ENCODE data around the gene WDR88. TPM values are rescaled to one million over a fixed set of nuclear protein-coding genes. Genes with fewer than 3 reads are reported as not detected.
"Not testable (repeated sequence)": the region's sequence is repeated elsewhere in the genome, so short reads cannot be mapped to it uniquely, and the experiment has no call there.

The WDR88 gene
- total RNA-seq, 2 experiments from 2014 or later: not detected

GRCh38 chr19:33204136-33204973 is 72.4 kb downstream of the WDR88 start:
- Mint-ChIP-seq H3K4me1 (ENCODE audit: low read depth) (no peaks in the 10 kb centered on the region), H3K4me3 (no peak overlapping the region), H3K27ac (no peak overlapping the region), H3K9me3 (no peaks in the 10 kb centered on the region), H3K27me3 (ENCODE audit: low read depth) (no peaks in the 10 kb centered on the region), H3K36me3 (ENCODE audit: low read depth) (no peaks in the 10 kb centered on the region)
- no peak for DNase-seq
- intact Hi-C loops (cut with micrococcal nuclease): no loop called here
- CTCF ChIA-PET: no interaction called here

GRCh38 chr19:33205110-33205509 is 73.2 kb downstream of the WDR88 start:
- Mint-ChIP-seq H3K4me1 (ENCODE audit: low read depth) (no peaks in the 10 kb centered on the region), H3K27me3 (ENCODE audit: low read depth) (no peaks in the 10 kb centered on the region), H3K27ac (no peak overlapping the region), H3K9me3 (no peaks in the 10 kb centered on the region), H3K36me3 (ENCODE audit: low read depth) (no peaks in the 10 kb centered on the region), H3K4me3 (no peak overlapping the region)
- intact Hi-C loops (cut with micrococcal nuclease): no loop called here
- CTCF ChIA-PET: no interaction called here
- no peak for DNase-seq

GRCh38 chr19:33205531-33206260 is 73.8 kb downstream of the WDR88 start:
- H3K9me3 Mint-ChIP-seq: no peaks in the 10 kb centered on the region
- no peak overlapping the region for H3K4me3 Mint-ChIP-seq
- no peaks in the 10 kb centered on the region for H3K36me3 Mint-ChIP-seq (ENCODE audit: low read depth)
- intact Hi-C loops (cut with micrococcal nuclease): no loop called here
- H3K27me3 Mint-ChIP-seq (ENCODE audit: low read depth): no peaks in the 10 kb centered on the region
- no peaks in the 10 kb centered on the region for H3K4me1 Mint-ChIP-seq (ENCODE audit: low read depth)
- no peak overlapping the region for H3K27ac Mint-ChIP-seq
- no peak for DNase-seq
- CTCF ChIA-PET: no interaction called here

- CTCF ChIA-PET: no interaction called here
- Mint-ChIP-seq H3K4me1 (ENCODE audit: low read depth) (no peaks in the 10 kb centered on the region), H3K27me3 (ENCODE audit: low read depth) (no peaks in the 10 kb centered on the region), H3K9me3 (no peaks in the 10 kb centered on the region), H3K36me3 (ENCODE audit: low read depth) (no peaks in the 10 kb centered on the region), H3K27ac (no peak overlapping the region), H3K4me3 (no peak overlapping the region)
- no peak for DNase-seq
- intact Hi-C loops (cut with micrococcal nuclease): no loop called here
Observed at GRCh38 chr19:33206261-33207039, 74.5 kb downstream of the WDR88 start.

- H3K4me1 Mint-ChIP-seq (ENCODE audit: low read depth): no peaks in the 10 kb centered on the region
- H3K27ac Mint-ChIP-seq: no peak overlapping the region
- no peaks in the 10 kb centered on the region for H3K36me3 Mint-ChIP-seq (ENCODE audit: low read depth)
- DNase-seq: no peak
- H3K27me3 Mint-ChIP-seq (ENCODE audit: low read depth): no peaks in the 10 kb centered on the region
- no peaks in the 10 kb centered on the region for H3K9me3 Mint-ChIP-seq
- intact Hi-C loops (cut with micrococcal nuclease): no loop called here
- CTCF ChIA-PET: no interaction called here
- H3K4me3 Mint-ChIP-seq: no peak overlapping the region
Observed at GRCh38 chr19:33207040-33207620, 75.2 kb downstream of the WDR88 start.

- no peak for DNase-seq
- CTCF ChIA-PET: no interaction called here
- Mint-ChIP-seq H3K27me3 (ENCODE audit: low read depth) (no peaks in the 10 kb centered on the region), H3K36me3 (ENCODE audit: low read depth) (no peaks in the 10 kb centered on the region), H3K27ac (no peak overlapping the region), H3K9me3 (no peaks in the 10 kb centered on the region), H3K4me3 (no peak overlapping the region), H3K4me1 (ENCODE audit: low read depth) (no peaks in the 10 kb centered on the region)
- intact Hi-C loops (cut with micrococcal nuclease): no loop called here
Observed at GRCh38 chr19:33207903-33208302, 76.0 kb downstream of the WDR88 start.

- no peak for DNase-seq
- Mint-ChIP-seq H3K27ac (no peak overlapping the region), H3K4me3 (no peak overlapping the region), H3K36me3 (ENCODE audit: low read depth) (no peaks in the 10 kb centered on the region), H3K9me3 (no peaks in the 10 kb centered on the region), H3K27me3 (ENCODE audit: low read depth) (no peaks in the 10 kb centered on the region), H3K4me1 (ENCODE audit: low read depth) (no peaks in the 10 kb centered on the region)
- CTCF ChIA-PET: no interaction called here
- intact Hi-C loops (cut with micrococcal nuclease): no loop called here
Observed at GRCh38 chr19:33208371-33208895, 76.5 kb downstream of the WDR88 start.

GRCh38 chr19:33208904-33209849 is 77.3 kb downstream of the WDR88 start:
- H3K4me1 Mint-ChIP-seq (ENCODE audit: low read depth): no peaks in the 10 kb centered on the region
- no peak overlapping the region for H3K4me3 Mint-ChIP-seq
- no peaks in the 10 kb centered on the region for H3K27me3 Mint-ChIP-seq (ENCODE audit: low read depth)
- no peaks in the 10 kb centered on the region for H3K9me3 Mint-ChIP-seq
- CTCF ChIA-PET: no interaction called here
- no peak for DNase-seq
- H3K27ac Mint-ChIP-seq: no peak overlapping the region
- H3K36me3 Mint-ChIP-seq (ENCODE audit: low read depth): no peaks in the 10 kb centered on the region
- intact Hi-C loops (cut with micrococcal nuclease): no loop called here

GRCh38 chr19:33209850-33210230 is 77.9 kb downstream of the WDR88 start:
- H3K4me1 Mint-ChIP-seq (ENCODE audit: low read depth); CTCF ChIA-PET; H3K4me3 Mint-ChIP-seq; DNase-seq; H3K27me3 Mint-ChIP-seq (ENCODE audit: low read depth); H3K36me3 Mint-ChIP-seq (ENCODE audit: low read depth); intact Hi-C loops (cut with micrococcal nuclease); H3K9me3 Mint-ChIP-seq; H3K27ac Mint-ChIP-seq: not testable (repeated sequence)

- Mint-ChIP-seq H3K9me3 (no peaks in the 10 kb centered on the region), H3K27ac (no peak overlapping the region), H3K36me3 (ENCODE audit: low read depth) (no peaks in the 10 kb centered on the region), H3K4me3 (no peak overlapping the region), H3K27me3 (ENCODE audit: low read depth) (no peaks in the 10 kb centered on the region), H3K4me1 (ENCODE audit: low read depth) (no peaks in the 10 kb centered on the region)
- intact Hi-C loops (cut with micrococcal nuclease): no loop called here
- CTCF ChIA-PET: no interaction called here
- no peak for DNase-seq
Observed at GRCh38 chr19:33210266-33210940, 78.5 kb downstream of the WDR88 start.

- no peak overlapping the region for H3K27ac Mint-ChIP-seq
- H3K27me3 Mint-ChIP-seq (ENCODE audit: low read depth): no peaks in the 10 kb centered on the region
- no peaks in the 10 kb centered on the region for H3K36me3 Mint-ChIP-seq (ENCODE audit: low read depth)
- H3K4me1 Mint-ChIP-seq (ENCODE audit: low read depth): no peaks in the 10 kb centered on the region
- H3K4me3 Mint-ChIP-seq: no peak overlapping the region
- no peak for DNase-seq
- intact Hi-C loops (cut with micrococcal nuclease): no loop called here
- no peaks in the 10 kb centered on the region for H3K9me3 Mint-ChIP-seq
- CTCF ChIA-PET: interaction anchor here (0.5 kb wide), 1 partner anchor 126 kb away, joined by 3 read pairs; no protein-coding TSS in a partner anchor
Observed at GRCh38 chr19:33211794-33212435, 80.0 kb downstream of the WDR88 start.

Data from activated naive CD4-positive, alpha-beta T cell treated with anti-CD3 and anti-CD28 coated beads for 36 hours (primary cell).